HepG2 (cell line): ENCODE results near the gene PARP8. TPM values are rescaled to one million over a fixed set of nuclear protein-coding genes. Genes with fewer than 3 reads are reported as not detected.
A peak's percentile ranks its signal among the peaks of the same experiment; 100 is the strongest.

Experiments
- HDAC2 ChIP-seq: sonication (generic); formaldehyde crosslinking; IDR thresholded peaks from 2 replicates; pipeline ENCODE4 v1.4.0; 2020; ENCODE audit warnings: missing genetic modification reagents
- JUND ChIP-seq: sonication (generic); formaldehyde crosslinking; IDR thresholded peaks from 2 replicates; pipeline ENCODE4 v1.8.0; 2022; ENCODE audit warnings: mild to moderate bottlenecking, missing genetic modification reagents
- KDM2A ChIP-seq: sonication (generic); formaldehyde crosslinking; IDR thresholded peaks from 2 replicates; pipeline ENCODE4 v1.4.0; 2020; ENCODE audit warnings: low read depth, missing genetic modification reagents, borderline replicate concordance
- KMT2B ChIP-seq: IDR thresholded peaks from 2 replicates; pipeline ENCODE4 v1.6.1; 2016; ENCODE audit warnings: missing genetic modification reagents, missing compliant biosample characterization
- MEIS1 ChIP-seq: sonication (generic); formaldehyde crosslinking; IDR thresholded peaks from 2 replicates; pipeline ENCODE4 v1.9.0; 2021; ENCODE audit warnings: mild to moderate bottlenecking, missing genetic modification reagents, moderate library complexity, borderline replicate concordance
- NCOA5 ChIP-seq: sonication (generic); formaldehyde crosslinking; IDR thresholded peaks from 2 replicates; pipeline ENCODE4 v1.4.0; 2020; ENCODE audit warnings: missing genetic modification reagents
- PLRG1 ChIP-seq: fragments of 450-650 bp; conservative IDR thresholded peaks from 2 replicates; pipeline ENCODE4 v1.6.1; 2016
- SP2 ChIP-seq: sonication (generic); formaldehyde crosslinking; IDR thresholded peaks from 2 replicates; pipeline ENCODE4 v1.5.1; 2020; ENCODE audit warnings: mild to moderate bottlenecking, missing genetic modification reagents
- ZBTB7A ChIP-seq: sonication (generic); formaldehyde crosslinking; IDR thresholded peaks from 2 replicates; pipeline ENCODE4 v1.8.0; 2022; ENCODE audit warnings: mild to moderate bottlenecking, missing genetic modification reagents
- ZFP41 ChIP-seq: sonication (generic); formaldehyde crosslinking; IDR thresholded peaks from 2 replicates; pipeline ENCODE4 v1.4.0; 2020; ENCODE audit warnings: mild to moderate bottlenecking, missing genetic modification reagents, borderline replicate concordance
- ZNF234 ChIP-seq: sonication (generic); formaldehyde crosslinking; conservative IDR thresholded peaks from 2 replicates; pipeline ENCODE4 v1.5.1; 2020; ENCODE audit warnings: mild to moderate bottlenecking, missing genetic modification reagents
- ZNF343 ChIP-seq: sonication (generic); formaldehyde crosslinking; IDR thresholded peaks from 2 replicates; pipeline ENCODE4 v1.4.0; 2020; ENCODE audit warnings: mild to moderate bottlenecking, missing genetic modification reagents
- ZNF441 ChIP-seq: sonication (generic); formaldehyde crosslinking; IDR thresholded peaks from 2 replicates; pipeline ENCODE4 v1.7.0; 2021; ENCODE audit warnings: missing genetic modification reagents, borderline replicate concordance
- ZNF510 ChIP-seq: sonication (generic); formaldehyde crosslinking; IDR thresholded peaks from 2 replicates; pipeline ENCODE4 v1.4.0; 2020; ENCODE audit warnings: low read depth, mild to moderate bottlenecking, missing genetic modification reagents
- ZNF549 ChIP-seq: sonication (generic); formaldehyde crosslinking; IDR thresholded peaks from 2 replicates; pipeline ENCODE4 v1.5.0; 2020; ENCODE audit warnings: missing genetic modification reagents
- ZNF607 ChIP-seq: sonication (generic); formaldehyde crosslinking; IDR thresholded peaks from 2 replicates; pipeline ENCODE4 v1.5.1; 2020; ENCODE audit warnings: missing genetic modification reagents, mild to moderate bottlenecking, borderline replicate concordance
- ZNF670 ChIP-seq: sonication (generic); formaldehyde crosslinking; IDR thresholded peaks from 2 replicates; pipeline ENCODE4 v1.8.0; 2022; ENCODE audit warnings: mild to moderate bottlenecking, missing genetic modification reagents, borderline replicate concordance
- ZNF720 ChIP-seq: sonication (generic); formaldehyde crosslinking; IDR thresholded peaks from 2 replicates; pipeline ENCODE4 v1.4.0; 2020; ENCODE audit warnings: missing genetic modification reagents
- ZNF773 ChIP-seq: sonication (generic); formaldehyde crosslinking; IDR thresholded peaks from 2 replicates; pipeline ENCODE4 v1.4.0; 2020; ENCODE audit warnings: missing genetic modification reagents, borderline replicate concordance
- polyA plus RNA-seq, 8 experiments: library from polyadenylated mRNA; depleted of rRNA in 3 of 8; stranded (reverse) in 7 of 8; unstranded in 1 of 8; fragments of >200 nt; fragmentation: Illumina TruSeq in 4 of 8; extraction: Trizol in 4 of 8; gene quantifications; 2 replicates each; pipeline versions ENCODE4 v1.2.1 to v1.2.3, GENCODE V29; 2011 to 2016; ENCODE audit warnings: low read depth in 4 of 8, missing spikeins in 1 of 8, mixed read lengths in 1 of 8; ENCODE audit not compliant: insufficient read depth in 1 of 8
- total RNA-seq, 5 experiments: library from RNA; depleted of rRNA; stranded (reverse); fragments of >200 nt; fragmentation: Illumina TruSeq; extraction: Trizol; gene quantifications; 2 replicates each; pipeline ENCODE4 v1.2.3, GENCODE V29; 2016; ENCODE audit warnings: low read depth in 1 of 5
- TF ChIP-seq, protein P1 (sequence below): sonication (generic); formaldehyde crosslinking; IDR thresholded peaks from 2 replicates; pipeline ENCODE4 v1.9.0; 2022; ENCODE audit warnings: missing genetic modification reagents, mild to moderate bottlenecking, borderline replicate concordance
- TF ChIP-seq, protein P2 (sequence below): sonication (generic); formaldehyde crosslinking; IDR thresholded peaks from 2 replicates; pipeline ENCODE4 v1.4.0; 2020; ENCODE audit warnings: missing genetic modification reagents, borderline replicate concordance
- TF ChIP-seq, protein P3 (sequence below): IDR thresholded peaks from 2 replicates; pipeline ENCODE4 v1.6.1; 2016; ENCODE audit warnings: low read depth, control low read depth
- TF ChIP-seq, protein P4 (sequence below): sonication (generic); formaldehyde crosslinking; IDR thresholded peaks from 2 replicates; pipeline ENCODE4 v1.4.0; 2020; ENCODE audit warnings: missing genetic modification reagents

The PARP8 gene
- total and polyA plus RNA-seq, 2 of the 13 experiments (the other 11 are each of a cell fraction or from before 2014, with no cell fraction given) = 0.11 to 0.29 TPM

DNA sequence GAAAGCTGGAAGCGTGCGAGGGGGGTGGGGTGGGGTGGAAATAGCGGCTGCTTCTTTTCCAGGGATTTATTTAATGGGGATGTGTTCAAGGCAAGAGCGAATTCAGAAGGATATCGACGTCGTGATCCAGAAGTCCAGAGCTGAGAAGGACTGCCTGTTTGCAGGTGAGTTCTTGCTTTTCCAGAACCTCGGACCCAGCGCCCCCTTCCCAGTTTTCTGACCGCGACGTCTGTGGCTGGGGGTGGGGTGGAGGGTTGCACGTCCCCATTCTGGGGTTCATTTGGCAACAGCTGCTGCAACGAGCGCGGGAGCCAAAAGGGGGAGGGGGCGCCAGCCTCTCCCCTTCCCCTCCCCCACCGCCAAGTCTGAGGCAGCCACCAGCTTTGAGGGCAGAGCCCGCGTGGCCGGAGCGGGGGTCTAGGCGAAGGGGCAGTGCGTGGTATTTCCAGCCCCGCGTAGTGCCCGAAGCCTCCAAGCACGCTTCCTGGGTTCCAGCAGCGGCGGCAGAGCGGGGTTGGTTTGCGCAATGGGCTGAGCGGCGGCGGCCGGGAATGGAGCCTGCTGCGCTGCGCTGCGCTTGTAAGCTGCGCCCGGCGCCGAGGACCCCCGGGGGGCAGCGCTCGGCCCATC, 701 bp downstream of the PARP8 start (continued):
- TF ChIP-seq ZNF441 (no peak), ZBTB7A (CRISPR knock-in tag) (0 out of 2 replicates have a peak, but pooled peaks have one; percentile 42), HDAC2 (CRISPR knock-in tag) (no peak), ZNF510 (CRISPR knock-in tag) (no peak), SP2 (no peak), MEIS1 (CRISPR knock-in tag) (no peak), ZNF720 (no peak), JUND (CRISPR knock-in tag) (no peak), KDM2A (CRISPR knock-in tag) (peak; percentile 52; the same call in 1 of the 2 replicates), ZNF670 (CRISPR knock-in tag) (peak; percentile 53; the same call in 1 of the 2 replicates), ZNF549 (CRISPR knock-in tag) (no peak), ZNF773 (CRISPR knock-in tag) (no peak), PLRG1 (no peak), ZNF607 (CRISPR knock-in tag) (no peak), ZNF234 (no peak), ZNF343 (CRISPR knock-in tag) (no peak), NCOA5 (CRISPR knock-in tag) (no peak), KMT2B (CRISPR knock-in tag) (no peak), ZFP41 (CRISPR knock-in tag) (no peak)
- TF ChIP-seq, protein P1, sequence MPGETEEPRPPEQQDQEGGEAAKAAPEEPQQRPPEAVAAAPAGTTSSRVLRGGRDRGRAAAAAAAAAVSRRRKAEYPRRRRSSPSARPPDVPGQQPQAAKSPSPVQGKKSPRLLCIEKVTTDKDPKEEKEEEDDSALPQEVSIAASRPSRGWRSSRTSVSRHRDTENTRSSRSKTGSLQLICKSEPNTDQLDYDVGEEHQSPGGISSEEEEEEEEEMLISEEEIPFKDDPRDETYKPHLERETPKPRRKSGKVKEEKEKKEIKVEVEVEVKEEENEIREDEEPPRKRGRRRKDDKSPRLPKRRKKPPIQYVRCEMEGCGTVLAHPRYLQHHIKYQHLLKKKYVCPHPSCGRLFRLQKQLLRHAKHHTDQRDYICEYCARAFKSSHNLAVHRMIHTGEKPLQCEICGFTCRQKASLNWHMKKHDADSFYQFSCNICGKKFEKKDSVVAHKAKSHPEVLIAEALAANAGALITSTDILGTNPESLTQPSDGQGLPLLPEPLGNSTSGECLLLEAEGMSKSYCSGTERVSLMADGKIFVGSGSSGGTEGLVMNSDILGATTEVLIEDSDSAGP (CRISPR knock-in tag) = peak; percentile 40; the same call in 1 of the 2 replicates
- TF ChIP-seq, protein P2, sequence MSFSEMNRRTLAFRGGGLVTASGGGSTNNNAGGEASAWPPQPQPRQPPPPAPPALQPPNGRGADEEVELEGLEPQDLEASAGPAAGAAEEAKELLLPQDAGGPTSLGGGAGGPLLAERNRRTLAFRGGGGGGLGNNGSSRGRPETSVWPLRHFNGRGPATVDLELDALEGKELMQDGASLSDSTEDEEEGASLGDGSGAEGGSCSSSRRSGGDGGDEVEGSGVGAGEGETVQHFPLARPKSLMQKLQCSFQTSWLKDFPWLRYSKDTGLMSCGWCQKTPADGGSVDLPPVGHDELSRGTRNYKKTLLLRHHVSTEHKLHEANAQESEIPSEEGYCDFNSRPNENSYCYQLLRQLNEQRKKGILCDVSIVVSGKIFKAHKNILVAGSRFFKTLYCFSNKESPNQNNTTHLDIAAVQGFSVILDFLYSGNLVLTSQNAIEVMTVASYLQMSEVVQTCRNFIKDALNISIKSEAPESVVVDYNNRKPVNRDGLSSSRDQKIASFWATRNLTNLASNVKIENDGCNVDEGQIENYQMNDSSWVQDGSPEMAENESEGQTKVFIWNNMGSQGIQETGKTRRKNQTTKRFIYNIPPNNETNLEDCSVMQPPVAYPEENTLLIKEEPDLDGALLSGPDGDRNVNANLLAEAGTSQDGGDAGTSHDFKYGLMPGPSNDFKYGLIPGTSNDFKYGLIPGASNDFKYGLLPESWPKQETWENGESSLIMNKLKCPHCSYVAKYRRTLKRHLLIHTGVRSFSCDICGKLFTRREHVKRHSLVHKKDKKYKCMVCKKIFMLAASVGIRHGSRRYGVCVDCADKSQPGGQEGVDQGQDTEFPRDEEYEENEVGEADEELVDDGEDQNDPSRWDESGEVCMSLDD (CRISPR knock-in tag) = no peak
- TF ChIP-seq, protein P3, sequence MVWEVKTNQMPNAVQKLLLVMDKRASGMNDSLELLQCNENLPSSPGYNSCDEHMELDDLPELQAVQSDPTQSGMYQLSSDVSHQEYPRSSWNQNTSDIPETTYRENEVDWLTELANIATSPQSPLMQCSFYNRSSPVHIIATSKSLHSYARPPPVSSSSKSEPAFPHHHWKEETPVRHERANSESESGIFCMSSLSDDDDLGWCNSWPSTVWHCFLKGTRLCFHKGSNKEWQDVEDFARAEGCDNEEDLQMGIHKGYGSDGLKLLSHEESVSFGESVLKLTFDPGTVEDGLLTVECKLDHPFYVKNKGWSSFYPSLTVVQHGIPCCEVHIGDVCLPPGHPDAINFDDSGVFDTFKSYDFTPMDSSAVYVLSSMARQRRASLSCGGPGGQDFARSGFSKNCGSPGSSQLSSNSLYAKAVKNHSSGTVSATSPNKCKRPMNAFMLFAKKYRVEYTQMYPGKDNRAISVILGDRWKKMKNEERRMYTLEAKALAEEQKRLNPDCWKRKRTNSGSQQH = no peak
- TF ChIP-seq, protein P4, sequence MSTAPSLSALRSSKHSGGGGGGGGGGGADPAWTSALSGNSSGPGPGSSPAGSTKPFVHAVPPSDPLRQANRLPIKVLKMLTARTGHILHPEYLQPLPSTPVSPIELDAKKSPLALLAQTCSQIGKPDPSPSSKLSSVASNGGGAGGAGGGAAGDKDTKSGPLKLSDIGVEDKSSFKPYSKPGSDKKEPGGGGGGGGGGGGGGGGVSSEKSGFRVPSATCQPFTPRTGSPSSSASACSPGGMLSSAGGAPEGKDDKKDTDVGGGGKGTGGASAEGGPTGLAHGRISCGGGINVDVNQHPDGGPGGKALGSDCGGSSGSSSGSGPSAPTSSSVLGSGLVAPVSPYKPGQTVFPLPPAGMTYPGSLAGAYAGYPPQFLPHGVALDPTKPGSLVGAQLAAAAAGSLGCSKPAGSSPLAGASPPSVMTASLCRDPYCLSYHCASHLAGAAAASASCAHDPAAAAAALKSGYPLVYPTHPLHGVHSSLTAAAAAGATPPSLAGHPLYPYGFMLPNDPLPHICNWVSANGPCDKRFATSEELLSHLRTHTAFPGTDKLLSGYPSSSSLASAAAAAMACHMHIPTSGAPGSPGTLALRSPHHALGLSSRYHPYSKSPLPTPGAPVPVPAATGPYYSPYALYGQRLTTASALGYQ (CRISPR knock-in tag) = no peak
